Stimulated activated CD4-positive, alpha-beta T cell treated with anti-CD3 and anti-CD28 coated beads, Interleukin-4, amount 100 ng/mL, for 4 hours (primary cell): ENCODE data around the gene TFB2M.

Experiments
- DNase-seq, 2 experiments: peaks; one replicate each; pipeline ENCODE4 v3.0.0-alpha.2; 2020

The TFB2M gene

DNA sequence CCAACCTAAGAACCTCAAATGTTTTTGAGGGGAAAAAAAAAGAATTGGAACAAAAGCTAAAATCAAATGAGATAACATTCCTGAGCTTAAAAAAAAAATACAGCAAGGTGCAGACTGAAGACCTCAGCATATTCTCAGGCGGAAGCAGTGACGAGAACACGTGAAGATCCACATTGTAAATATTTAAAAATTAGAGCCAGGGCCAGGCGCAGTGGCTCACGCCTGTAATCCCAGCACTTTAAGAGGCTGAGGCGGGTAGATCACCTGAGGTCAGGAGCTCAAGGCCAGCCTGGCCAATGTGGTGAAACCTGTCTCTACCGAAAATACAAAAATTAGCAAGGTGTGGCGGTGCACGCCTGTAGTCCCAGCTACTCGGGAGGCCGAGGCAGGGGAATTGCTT lies 15.7 kb downstream of the TFB2M start:
- DNase-seq = no peak

DNA sequence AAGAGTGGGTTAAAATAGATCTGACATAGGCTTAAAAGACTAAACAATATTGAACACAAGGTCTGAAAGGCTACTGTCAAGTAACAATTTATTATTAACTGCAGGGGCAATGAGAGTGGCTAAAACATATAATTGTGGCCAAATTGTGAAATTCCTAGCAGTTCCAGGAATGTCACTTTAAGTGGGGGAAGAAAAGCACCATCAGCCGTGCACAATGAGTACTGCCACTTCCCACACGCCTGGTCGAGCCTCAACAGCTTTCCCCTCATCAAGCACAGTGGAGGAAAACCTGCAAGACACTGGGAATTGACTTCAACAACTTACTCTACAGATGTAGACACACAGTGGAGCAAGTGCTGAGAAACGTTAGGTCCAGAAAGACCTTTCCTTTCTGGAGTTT lies 16.4 kb downstream of the TFB2M start:
- DNase-seq = no peak

DNA sequence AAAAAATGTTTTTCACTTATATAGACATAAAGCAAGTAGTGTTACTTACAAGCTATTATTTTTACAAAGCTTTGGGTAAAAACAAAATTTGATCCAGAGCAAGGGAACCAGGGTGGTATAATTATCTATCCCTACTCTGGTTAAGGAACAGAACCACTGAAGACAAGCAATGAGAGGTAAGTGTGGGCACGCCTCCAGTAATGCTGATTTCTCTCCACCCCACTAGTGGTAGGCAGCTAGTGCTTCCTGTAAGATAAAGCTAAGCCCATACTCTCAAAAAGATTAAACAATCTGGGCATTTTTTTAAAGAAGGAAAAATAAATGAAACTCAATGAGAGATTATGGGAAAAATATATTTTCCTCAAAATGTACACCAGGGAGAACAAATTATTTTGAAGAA lies 22.1 kb downstream of the TFB2M start:
- no peak for DNase-seq

DNA sequence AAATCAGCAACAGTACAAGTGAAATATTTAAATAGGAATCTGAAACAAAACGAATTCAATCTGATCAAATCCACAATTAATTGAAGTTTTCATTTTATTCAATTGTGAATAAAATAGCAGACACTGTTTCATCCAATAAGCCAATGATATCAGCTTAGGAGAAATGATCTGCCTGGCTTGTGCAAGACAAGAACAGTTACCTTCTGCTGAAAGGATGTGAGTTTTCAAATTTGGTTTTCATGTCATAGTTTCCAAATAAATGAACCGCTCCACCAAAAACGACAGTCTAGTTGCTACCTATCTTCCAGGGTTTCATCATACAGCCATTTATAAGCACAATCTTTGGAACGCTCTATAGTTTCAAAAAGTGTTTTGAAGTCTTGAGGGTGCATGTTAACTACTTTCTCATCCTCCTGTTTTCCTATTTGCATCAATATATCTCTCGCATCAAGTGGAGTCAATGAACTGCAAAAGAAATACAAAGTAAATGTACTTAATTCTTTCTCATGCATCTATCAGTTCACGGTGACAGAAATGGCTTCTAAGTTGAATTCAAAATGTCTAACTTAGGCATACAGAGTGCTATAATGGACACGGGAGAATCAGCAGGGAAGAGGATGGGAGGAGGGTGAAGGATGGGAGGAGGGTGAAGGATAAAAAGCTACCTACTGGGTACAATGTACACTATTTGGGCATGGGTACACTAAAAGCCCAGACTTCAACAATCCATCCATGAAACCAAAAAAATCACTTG lies 25.1 kb downstream of the TFB2M start:
- DNase-seq = no peak

DNA sequence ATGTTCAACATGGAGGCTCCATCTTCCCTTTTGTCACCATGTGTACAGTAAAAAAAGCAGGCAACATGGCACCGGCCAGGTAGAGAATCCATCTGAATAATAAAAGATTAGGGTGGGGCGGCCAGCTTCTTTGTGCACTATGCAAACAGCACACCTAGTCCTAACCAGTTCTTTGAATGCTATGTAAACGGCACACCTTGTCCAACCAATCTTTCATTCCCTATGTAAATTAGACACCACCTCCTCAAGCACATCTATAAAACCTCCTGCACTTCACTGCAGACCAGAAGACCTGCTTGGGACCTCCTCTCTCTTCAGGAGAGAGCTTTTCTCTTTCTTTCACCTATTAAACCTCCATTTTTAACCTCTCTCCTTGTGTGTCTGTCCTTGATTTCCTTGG lies 28.2 kb downstream of the TFB2M start:
- DNase-seq = no peak

DNA sequence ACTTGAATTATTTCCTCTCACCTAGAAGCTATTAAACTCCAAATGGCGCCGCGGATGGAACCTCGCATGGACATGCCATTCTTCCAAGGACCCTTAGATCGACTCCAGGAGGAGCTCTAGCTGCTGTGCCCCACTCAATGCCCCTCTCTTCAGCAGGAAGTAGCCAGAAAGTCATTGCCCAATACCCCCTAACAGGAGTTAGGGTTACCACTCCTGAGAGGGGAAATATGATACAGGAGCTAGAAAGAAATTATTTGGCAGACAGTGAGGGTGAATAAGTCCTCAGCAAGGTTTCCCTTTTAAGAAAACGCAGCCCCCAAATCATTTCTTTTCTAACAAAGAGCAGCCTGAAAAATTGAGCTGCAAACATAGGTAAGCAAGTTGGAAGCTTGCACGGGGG lies 28.6 kb downstream of the TFB2M start:
- no peak for DNase-seq

DNA sequence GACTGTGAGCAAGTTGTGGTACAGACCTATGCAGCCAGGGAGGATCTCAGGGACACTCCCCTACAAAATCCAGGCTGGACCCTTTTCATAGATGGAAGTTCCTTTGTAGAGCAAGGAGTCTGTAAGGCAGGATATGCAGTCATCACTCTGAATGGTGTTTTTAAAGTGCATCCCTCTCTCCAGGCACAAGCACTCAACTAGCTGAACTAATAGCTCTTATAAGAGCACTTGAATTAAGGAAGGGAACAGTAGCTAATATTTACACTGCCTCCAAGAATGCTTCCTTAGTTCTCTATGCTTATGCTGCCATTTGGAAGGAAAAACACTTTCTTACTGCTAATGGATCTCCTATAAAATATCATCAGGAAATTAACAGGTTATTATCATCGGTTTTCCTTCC lies 31.9 kb downstream of the TFB2M start:
- DNase-seq = no peak

DNA sequence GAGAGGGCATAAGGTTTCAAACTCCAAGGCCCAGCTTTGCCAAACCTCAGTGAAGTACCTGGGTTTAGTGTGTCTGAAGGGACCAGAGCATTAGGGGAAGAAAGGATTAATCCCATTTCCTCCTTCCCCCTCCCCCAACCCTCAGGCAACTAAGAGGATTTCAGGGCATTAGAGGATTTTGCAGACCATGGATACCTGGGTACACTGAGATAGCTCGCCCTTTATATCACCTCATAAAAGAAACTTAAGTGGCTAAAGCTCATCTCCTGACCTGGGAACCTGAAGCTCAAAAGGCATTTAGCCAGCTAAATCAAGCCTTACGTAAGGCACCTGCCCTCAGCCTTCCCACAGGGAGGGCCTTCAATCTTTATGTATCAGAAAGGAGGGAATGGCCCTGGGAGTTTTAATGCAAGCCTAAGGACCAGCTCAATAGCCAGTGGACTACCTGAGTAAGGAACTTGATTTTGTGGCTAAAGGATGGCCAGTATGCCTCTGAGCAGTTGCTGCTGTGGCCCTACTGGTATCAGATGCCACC lies 32.6 kb downstream of the TFB2M start:
- DNase-seq = no peak

DNA sequence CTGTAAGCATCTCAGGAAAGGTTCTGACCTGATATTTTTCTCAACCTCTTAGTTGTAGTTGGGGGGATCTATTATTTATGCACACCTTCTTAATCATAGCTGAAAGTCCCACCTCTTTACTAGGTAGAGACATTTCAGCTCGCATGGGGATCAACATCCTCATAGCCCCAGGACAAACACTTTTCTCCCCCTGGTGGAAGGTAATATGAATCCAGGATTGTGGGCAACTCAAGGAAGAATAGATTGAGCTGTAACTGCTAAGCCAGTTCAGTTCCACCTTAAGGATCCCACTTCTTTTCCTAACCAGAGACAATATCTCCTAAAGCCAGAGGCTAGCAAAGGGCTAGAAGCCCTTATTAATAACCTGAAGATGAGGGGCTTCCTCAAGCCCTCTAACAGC lies 33.5 kb downstream of the TFB2M start:
- no peak for DNase-seq

DNA sequence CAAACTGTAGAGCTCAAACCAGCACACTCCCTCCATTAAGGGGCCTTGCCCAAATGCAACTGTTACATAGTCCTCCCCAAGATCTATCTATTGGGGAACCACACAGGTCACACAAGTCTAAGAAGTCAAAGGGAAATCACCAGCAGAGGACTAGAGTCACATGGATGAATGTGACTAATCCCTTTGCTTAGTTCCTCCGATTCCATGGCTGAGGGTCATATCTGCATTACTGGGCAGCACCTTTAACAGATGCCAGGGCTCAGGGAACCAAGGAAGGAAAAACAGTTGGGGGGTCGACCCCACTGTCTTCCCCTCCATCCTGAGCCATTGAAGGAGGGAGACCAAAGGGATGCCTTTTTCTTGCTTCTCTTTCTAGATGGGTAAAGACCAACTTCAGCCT lies 35.6 kb downstream of the TFB2M start:
- DNase-seq = no peak

DNA sequence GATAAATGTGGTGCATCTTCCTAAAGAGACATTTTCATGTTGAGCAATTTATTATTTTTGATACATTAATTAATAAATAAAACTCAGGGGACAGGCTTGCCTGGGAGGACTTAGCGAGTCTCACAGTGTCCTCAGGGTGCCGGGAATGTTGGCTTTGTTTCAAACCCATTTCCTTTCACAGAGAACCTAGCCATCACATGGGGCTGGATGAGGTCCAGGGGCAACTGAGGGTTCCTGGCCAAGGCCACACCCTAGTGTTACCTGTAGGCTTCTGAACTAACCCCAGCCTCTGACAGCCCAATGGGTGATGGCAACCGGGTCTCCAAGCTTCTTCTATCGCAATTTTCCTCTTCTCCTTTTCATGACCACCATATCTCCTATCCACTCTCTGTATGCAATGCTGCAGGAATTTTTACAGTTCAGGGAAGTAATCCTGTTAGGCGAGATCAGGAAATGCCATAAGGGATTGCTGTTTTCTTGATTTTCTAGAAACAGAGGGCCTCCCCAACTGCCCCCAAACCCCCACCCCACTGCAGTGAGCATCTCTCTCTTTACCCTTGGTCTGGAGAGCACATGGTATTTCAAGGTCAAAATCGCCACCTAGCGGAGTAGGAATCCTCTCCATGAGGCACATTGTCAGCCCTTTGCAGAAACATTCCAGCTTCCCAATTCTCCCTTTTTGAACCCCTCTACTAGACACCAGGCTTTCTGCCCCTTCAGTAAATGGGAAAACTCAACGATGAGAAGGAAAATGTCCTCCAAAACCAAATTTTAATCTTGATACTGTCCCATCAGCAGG lies 36.9 kb downstream of the TFB2M start:
- no peak for DNase-seq

DNA sequence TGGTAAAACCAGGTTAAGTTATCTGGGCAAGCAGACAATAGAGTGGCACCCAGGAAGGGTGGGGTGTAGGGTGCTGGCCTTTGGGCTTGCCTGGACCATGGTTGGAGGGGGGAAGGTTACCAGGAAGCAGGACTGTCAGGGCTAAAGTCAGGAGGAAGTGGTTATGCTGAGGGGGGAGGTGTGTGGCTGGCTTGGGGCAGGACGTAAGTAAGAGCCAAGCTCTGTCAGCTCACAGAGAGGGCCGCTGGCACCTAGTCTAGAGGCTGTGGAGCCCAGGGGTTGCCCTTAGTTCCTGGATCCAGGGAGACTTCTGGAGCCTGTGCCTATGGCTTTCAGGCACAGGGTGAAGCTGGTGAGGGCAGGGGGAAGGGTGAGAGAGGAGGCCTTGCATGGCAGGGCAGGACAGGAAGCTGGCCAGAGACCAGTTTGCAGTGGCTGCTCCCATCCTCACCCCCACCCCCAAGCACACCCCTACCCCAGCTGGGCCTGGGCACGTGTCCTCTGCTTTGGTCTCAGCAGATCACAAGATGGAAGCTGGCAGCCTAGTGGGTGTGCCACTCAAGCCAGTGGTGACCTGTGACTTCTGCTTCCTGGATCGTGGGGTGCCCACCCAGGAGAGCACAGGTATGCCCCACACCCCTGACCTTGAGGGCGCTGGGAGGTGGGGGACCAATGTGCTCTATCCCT lies 38.5 kb downstream of the TFB2M start:
- no peak for DNase-seq

DNA sequence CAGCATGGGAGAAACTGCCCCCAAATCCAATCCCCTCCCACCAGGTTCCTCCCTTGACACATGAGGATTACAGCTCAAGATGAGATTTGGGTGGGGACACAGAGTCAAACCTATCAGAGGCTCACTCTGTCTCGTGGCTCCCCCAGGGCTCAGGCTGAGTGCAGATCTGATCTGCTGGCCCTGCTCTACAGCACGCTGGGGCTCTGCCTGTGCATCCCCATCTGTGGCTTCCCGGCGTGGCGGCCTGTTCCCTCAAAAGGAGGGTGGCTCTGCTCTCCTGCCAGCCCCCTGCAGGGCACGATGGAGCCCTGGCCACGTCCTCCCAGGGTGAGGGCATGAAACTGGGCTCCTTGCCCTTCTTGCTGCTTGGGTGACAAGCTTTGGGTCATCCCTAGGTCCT lies 39.1 kb downstream of the TFB2M start:
- DNase-seq = no peak

DNA sequence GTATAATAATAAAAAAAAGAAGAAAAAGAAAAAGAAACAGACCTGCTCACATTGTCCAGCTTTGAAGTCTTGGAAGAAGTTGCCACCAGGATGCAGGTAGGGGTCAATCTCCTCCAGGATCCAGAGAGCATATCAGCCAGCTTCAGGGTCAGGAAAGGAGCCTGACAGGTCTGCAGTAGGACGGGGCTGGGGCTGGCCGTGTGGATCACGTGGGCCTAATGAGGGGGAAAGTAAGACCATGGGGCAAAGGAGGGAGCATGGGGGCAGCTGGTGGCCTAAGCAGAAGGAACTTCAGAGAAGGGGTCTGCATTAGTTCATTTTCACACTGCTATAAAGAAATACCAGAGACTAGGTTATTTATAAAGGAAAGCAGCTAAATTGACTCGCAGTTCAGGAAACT lies 39.7 kb downstream of the TFB2M start:
- DNase-seq = no peak

DNA sequence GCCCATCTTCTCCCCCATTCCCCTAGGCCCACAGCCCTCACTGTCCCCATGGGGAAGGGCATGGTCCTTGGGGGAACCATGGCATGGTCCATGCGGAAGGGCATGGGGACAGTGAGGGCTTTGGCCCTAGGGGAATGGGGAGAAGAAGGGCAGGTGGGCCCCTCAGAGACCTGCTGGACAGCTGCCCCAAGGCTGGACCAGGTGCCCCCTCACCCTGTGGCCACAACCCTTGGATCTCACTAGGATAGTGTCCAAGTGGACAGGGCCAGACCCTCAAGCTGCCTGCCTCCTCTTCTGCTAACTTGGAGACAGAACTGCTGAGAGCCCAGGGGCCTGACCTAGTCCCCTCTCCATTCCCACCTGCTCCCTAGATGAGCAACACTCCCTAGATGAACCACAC lies 46.5 kb downstream of the TFB2M start:
- DNase-seq = no peak

DNA sequence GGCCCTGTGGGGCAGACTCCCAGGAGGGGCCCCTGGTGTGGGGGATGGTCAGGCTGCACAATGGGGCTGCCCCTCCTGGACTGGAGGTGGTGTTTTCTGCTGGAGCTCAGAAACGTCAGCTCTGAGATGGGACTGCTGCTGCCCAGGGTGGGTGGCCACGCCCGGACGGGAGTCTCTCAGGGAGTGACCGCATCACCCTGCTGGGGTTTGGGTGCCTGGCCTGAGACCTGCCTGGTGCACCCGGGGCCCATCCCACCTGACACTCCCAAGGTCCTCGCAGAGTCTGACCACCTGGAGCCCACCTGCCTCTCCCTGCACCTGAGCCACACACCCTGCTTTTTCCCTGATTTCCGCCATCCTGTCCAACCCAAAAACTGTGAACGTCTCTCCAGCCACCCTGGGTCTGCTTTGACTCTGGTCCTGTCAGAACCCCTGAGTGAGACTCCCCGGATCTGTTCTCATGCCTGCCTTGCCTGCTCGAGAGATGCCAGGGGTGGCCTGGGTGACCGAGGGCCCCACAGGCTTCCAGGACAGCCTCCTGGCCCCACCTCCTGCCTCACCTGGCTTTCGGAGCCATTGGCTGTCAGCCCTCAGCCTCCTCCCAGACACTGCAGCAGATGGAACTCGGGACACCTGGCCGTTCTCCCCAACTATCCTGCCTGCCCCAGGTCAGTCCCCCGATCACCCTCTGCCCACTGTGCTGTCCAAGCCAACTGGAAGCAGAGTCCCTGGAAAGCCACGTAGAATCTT lies 47.4 kb downstream of the TFB2M start:
- DNase-seq = no peak

DNA sequence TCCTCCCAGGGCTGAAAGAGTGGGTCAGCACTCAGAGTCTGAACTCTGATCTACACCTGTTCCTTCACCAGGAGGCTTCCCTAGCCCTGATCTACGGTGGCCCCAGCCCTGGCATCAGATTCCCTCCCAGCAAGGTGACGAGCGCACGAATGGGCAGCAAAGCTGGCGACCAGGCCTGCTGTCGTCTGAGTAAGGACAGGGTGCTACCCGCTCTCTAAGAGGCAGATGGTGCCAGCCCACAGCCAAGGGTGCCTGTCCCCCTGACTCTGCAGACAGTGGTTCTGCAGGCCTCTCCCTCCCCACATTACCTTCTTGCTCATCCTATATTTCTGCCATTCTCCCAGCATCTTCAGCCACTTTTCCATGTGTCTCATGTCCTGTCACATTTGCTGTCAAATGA lies 48.7 kb downstream of the TFB2M start:
- no peak for DNase-seq

DNA sequence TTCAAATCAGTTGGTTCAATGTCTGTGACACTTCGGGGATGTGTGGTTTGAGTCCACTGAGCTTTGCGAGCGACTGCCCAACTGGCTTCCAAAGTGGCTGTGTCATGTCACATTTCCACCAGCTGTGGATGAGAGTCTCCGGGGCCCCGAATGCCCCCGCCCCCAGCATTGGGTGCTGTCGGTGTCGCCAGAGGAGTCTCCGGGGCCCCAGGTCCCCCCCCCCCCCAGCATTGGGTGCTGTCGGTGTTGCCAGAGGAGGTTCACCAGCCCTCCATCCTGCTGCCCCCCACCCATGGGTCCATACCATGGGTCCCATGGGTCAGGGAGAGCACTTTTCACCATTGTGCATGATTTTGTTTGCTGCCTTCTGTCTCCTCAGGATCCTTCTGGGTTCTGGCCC lies 49.9 kb downstream of the TFB2M start:
- no peak for DNase-seq

DNA sequence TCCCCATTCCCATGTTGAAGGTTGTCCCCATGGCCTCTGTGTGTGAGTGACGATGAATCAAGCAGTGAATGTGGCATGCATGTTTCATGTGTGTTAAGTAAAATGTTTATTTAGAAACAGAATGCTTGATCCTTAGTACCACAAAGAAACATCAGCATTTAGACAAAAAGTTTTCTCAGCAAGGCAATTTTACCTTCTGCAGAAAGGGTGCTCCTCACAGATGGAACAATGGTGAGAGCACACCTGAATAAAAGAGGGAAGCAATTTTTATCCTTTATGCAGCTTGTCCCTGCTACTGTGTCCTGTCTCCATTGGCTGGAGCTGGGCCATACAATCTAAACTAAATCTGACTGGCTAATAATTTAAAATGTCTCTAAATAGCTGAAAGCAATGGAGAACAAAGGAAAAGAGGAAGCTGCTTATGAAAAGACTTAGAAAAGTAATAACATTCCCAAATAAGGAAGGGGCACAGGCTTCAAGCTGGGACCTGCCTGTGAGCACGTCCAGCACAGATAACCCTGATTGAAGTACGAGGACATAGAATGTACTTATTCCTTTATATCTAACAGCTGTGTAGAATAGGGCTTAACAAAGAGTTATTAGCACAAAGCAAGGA lies 50.6 kb downstream of the TFB2M start:
- no peak for DNase-seq

DNA sequence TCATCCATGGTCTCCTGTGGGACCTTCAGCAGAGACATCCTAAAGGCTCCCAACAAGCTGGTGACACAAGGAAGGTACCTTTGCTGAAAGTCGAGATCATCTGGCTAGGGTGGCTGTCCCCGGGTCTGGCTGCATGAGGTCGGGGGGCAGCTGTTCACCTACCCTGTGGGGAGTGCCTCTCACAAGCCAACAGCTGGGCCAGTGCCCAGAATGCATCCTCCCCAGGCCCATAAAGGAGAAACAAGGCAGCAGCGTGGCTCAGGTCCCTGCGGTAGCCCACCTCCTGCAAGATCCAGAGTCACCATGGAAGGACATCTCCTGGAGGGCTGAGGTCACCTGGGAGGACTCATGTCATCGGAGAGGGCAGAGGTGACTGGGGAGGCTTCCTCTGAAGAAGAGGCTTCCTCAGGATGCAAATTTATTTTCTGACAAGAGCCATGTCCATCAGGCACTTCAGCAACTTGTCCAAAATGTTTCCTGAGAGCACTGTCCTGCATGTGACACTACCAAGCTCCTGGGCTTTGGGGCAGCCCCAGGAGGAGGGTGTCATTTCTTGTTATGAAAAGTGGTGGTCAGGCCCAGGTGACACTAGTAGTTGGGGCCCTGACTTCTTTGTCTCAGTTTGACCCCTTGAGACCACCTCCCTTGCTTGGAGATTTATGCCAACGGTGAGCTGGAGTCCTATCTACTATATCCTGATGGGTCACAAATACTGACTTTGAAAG lies 52.3 kb downstream of the TFB2M start:
- DNase-seq = no peak

DNA sequence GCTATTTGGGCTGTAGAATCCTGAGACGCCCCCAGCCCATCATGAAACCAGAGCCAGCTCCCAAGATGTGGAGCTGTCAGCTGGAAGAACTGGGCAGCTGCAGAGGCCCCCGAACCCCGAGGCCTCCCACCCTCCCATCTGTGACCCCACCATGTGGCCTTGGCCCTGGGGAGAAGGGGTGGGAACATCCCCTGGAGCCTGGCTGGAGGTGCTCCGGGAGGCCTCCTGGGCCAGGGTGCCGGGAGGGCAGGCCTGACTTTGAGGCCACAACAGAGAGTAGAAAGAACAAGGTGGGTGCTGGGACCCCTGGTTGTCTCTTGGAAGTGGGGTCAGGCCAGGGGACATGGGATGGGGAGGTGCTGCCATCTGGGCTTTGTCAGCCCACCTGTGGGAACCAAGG lies 53.0 kb downstream of the TFB2M start:
- DNase-seq = no peak

DNA sequence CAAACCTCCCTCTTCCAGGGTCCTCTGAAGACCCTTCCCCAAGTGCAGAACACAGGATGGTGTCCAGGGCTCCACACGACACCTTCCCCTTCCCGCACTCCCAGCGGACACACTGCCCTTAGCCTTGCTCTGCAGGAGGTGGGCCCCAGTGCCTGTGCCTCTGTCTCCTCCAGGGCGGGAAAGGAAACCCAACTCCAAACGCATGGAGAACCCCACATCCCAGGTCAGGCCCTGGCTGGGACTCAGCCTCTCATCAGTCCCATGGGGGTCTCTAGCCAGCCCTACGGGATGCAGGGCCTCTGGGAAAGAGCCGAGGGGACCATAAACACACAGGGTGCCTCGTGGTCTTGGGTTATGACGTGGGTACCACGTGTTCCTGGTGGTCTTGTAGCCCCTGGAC lies 53.4 kb downstream of the TFB2M start:
- DNase-seq = no peak
